Panc1 (cell line): ENCODE results near the gene KRTAP10-11.
"Not testable (repeated sequence)": the region's sequence is repeated elsewhere in the genome, so short reads cannot be mapped to it uniquely, and the experiment has no call there.

Experiments used
- CTCF ChIP-seq: fragments of 450-650 bp; IDR thresholded peaks from 2 replicates; pipeline ENCODE4 v1.5.1; 2017; ENCODE audit warnings: mild to moderate bottlenecking
- POLR2AphosphoS5 ChIP-seq: IDR thresholded peaks from 2 replicates; pipeline ENCODE4 v1.6.1; 2012; ENCODE audit warnings: mild to moderate bottlenecking, low read depth, low read length, moderate library complexity
- REST ChIP-seq, 2 experiments: IDR thresholded peaks; 2 replicates each; pipeline ENCODE4 v1.6.1; 2011 to 2012; ENCODE audit warnings: low read depth in 2 of 2, control low read depth in 1 of 2, low read length in 1 of 2, mild to moderate bottlenecking in 1 of 2, moderate library complexity in 1 of 2; ENCODE audit not compliant: insufficient read depth in 1 of 2
- SIN3A ChIP-seq: IDR thresholded peaks from 2 replicates; pipeline ENCODE4 v1.6.1; 2012; ENCODE audit warnings: low read depth, mild to moderate bottlenecking, low read length, moderate library complexity, borderline replicate concordance; ENCODE audit not compliant: insufficient read depth
- TCF7L2 ChIP-seq: IDR thresholded peaks from 2 replicates; pipeline ENCODE4 v1.6.1; 2011; ENCODE audit warnings: mild to moderate bottlenecking, low read depth, low read length, inconsistent platforms

DNA sequence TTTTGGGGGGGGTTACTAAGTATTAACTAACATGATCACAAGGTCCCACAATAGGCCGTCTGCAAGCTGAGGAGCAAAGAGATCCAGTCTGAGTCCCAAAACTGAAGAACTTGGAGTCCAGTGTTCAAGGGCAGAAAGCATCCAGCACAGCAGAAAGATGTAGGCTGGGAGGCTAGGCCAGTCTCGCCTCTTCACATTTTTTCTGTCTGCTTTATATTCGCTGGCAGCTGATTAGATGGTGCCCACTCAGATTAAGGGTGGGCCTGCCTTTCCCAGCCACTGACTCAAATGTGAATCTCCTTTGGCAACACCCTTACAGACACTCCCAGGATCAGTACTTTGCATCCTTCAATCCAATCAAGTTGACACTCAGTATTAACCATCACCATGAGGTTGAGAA is 43.5 kb downstream of the KRTAP10-11 start:
- TF ChIP-seq CTCF; POLR2AphosphoS5; REST (IDR thresholded peaks at IDR 0.05; ENCODE audit: insufficient read depth in 1 of 2, low read depth in 2 of 2, low read length in 1 of 2); SIN3A; TCF7L2: not testable (repeated sequence)
